CD4-positive, alpha-beta T cell treated with Interleukin-1 beta for 1 hour (primary cell): ENCODE data around the gene TAS2R3.
"Not testable (repeated sequence)": the region's sequence is repeated elsewhere in the genome, so short reads cannot be mapped to it uniquely, and the experiment has no call there.

Experiments
- DNase-seq, 2 donors: peaks; one replicate each; pipeline ENCODE4 v3.0.0-alpha.2; 2020 to 2022

The TAS2R3 gene, protein sequence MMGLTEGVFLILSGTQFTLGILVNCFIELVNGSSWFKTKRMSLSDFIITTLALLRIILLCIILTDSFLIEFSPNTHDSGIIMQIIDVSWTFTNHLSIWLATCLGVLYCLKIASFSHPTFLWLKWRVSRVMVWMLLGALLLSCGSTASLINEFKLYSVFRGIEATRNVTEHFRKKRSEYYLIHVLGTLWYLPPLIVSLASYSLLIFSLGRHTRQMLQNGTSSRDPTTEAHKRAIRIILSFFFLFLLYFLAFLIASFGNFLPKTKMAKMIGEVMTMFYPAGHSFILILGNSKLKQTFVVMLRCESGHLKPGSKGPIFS

DNA sequence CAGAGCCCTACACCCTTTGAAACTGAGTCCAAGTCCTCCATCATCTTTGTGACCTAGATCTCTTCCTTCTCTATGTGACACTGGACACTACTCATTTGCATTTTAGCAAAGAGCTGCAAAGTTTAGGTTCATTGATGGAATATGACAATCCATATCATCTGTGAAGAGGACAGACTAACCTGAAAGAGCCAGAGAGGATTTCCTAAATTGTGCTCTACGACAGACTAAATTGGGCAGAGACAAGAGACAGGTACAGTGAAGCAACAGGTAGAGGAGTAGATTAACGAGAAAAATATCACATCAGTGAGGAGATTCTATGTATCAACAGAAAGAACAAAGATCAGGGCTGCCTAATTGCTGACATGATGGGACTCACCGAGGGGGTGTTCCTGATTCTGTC lies at the start of gene TAS2R3:
TAS2R3 (plus strand) TSS at position 301 of the 400 bp plus-strand sequence; CDS start at position 363, 62 bp downstream.
- no peak for DNase-seq

DNA sequence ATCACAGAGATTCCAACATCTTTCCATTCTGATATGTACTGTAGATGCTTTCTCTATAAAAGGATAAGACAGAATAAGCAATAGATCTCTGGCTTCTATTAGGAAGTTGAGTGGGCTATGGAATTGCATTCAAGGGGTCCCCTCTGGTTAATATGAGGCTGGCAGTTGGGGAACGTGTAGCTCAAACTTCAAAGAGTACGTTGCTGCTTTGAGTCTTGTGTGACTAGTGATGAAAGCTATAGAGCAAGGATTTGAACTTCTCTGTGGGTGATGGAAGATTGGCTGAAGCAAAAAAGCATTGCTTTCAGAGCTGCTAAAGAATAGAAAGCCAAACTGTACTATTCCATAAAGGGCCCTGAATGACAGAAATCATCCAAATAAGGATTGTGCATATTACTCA lies 49.3 kb upstream of the TAS2R3 start:
- no peak for DNase-seq

DNA sequence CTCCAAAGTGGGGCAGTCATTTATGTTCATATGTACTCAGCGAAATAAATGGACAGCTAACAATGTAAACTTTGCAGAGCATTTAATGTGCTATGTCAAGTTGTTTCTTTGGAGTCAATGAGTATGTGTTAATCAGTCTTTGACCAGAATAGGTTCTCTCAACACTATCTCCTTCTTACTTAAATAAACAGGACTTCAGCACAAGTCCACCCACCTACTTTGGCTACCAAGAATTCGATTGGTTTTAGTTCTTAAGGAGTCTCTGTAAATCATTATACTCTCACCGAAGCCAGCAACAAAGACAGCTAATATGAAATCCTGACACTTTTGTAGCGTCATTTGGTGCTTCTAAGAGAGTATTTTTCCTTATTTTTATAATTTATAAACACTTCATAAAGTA lies 48.9 kb upstream of the TAS2R3 start:
- DNase-seq = no peak

DNA sequence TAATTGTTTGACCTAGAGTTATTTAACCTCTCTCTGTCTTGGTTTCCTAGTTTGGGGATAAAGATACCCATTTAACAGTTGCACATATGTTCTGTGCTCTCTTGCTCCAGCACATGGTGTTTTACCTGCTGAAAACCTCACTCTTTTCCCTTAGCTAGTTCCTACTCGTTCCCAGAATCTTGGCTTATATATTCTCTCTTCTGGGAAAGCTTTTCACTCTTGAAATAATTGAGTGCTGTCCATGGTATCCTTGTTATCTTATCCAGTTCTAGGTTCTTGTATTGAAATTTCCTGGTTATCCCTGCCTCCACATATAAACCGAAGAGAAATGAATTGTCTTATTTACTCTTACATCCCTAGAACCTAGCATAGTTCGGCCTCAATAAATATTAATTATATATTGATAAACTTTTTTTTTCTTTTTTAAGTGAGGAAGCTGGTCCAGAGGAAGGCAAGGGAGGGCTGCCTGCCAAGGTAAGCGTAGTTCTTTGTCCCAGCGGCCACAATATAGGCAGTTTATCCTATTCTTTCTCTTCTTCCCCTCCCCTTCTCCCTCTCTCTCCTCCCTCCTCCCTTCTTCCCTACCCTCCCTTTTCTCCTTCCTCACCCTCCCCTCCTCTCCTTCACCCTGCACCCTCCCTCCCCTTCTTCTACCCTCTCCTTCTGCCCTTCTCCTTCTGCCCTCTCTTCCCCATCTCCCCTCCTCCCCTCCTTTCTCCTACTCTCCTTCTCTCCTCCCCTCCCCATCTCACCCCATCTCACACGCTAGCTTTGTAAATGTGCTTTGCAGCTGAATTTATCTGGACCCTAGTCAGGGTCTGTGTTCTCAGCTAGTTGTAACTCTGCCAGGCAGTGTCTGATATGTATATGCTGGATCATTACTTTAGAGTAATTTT lies 47.9 kb upstream of the TAS2R3 start:
- no peak for DNase-seq

DNA sequence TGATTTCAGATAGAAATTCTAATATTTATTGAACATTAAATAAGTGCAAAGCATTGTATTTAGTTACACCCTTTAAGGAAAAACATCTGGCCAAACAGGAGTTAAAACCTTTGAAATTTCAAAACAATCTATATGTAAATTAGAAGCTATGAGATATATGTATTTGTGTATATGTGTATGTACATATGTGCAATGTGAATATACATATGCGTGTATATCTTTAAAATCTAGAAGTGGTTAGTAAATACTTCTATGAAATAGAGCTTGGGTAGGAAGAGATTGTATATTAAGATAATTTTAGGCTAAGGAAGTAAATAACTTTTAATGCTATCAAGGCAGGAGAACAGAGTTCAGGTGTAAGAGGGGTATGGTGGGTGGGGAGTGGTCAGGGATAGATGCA lies 46.4 kb upstream of the TAS2R3 start:
- DNase-seq = no peak

DNA sequence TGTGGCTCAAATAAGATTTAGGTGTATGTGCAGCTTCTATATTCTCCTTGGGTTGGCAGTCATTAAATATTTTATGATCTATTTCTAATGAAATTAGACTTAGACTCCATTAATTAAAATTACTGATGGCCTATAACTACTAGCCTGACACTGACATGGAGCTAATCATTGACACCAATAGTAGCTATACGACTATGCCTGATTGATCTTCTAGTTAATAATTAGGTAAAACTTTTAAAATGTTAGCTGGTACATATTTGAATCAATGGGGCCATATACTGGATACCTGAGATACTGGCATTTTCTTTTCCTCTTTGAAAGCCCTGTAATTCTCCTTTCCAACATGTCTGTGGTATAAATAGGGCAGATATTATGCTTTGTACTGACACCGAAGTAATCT lies 41.4 kb upstream of the TAS2R3 start:
- DNase-seq = no peak

DNA sequence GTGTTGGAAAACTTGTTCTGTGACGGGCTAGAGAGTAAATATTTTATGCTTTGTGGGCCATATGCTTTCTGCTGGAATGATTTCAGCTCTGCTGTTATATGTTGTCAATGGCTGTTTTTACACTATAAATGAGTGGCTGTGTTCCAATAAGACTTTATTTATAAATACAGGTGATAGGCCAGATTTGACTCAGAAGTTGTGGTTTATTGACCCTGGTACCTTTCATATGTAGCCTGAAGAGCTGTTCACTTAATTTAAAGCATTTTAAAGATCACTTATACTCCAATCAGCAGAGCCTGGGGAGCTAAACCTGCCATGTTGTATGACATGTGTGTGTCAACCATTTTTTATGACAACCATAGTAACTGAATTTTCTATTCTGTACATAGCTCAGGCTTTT lies 34.9 kb upstream of the TAS2R3 start:
- no peak for DNase-seq

DNA sequence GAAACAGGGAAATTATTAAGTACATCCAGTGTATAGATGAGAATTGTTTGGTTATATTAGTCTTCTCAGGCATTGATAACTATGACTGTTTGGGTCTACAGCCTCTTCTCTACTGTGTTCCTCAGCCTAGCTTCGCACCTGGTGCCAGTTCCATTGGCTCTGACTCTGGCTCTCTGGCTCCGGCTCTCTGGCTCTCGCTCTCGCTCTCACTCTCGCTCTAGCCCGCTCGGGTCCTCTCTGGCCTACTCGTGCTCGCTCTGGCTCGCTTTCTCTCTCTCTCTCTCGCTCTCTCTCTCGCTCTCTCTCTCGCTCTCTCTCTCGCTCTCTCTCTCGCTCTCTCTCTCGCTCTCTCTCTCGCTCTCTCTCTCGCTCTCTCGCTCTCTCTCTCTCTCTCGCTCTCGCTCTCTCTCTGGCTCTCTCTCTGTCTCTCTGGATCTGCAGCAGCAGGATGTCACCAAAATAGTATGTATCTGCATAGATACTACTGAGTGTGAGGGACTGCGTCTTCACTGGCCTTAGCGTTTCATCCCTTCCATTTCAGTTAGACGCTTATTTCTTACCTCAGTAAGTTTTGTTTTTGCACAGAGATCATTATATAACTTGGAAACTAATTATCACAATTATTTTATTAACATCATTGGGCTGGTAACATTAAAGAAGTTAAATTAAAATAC lies 32.3 kb upstream of the TAS2R3 start:
- no peak for DNase-seq

DNA sequence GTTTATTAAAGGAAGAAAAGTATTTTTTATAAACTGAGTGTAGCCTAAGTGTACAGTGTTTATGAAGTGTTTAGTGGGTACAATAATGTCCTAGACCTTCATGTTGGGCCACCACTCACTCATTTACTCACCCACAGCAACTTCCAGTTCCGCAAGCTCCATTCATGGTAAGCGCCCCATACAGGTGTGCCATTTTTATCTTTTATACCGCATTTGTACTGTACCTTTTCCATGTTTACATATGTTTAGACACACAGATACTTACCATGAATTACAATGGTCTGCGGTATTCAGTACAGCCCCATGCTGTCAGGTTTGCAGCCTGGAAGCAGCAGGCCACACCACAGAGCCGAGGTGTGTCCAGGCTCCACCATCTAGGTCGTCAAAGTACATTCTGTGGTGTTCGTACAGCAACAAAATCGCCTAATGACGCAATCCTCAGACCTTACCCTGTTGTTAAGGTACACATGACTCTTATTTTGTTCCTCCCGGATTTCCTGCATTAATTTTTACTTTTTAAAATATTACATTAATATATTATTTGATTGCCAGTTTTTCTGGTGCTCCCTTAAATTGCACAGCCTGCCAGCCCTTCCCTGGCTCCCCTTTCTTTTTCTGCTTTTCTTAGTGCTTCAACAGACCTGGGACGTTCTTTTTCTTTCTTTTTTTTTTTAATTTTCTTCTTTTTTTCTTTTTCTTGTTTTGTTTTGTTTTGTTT lies 26.6 kb upstream of the TAS2R3 start:
- peak; percentile 30 to 34 for DNase-seq

DNA sequence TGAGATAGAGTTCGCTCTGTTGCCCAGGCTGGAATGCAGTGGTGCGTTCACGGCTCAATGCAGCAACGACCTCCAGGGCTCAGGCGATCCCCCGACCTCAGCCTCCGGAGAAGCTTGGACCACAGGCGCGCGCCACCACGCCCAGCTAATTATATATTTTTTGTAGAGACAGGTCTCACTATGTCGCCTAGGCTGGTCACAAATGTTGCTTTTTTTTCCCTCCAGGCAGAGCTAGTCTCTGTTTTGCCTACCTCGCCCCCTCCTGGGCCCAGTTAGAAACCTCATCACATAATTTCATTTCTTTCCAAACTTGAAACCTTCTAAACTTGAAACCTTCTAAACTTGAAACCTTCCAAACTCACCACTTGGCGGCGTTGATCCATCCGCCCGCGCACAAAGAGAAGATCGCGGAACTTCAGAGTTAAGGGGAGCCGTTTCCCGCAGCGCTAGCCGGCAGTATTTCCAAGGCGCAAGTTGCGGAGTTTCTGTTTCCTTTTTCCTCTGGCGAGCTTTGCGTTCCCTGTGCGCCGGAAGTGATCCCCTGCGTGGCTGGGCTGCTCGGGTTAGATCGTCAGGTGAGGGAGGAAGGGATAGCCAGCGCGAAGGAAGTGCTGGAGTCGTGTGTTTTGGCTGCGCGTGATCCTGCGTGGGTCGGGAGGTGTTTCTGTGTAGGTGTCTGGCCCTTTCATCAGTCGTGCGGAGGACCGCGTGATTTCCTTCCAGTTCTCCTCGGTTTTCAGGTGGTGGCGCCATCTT lies 25.9 kb upstream of the TAS2R3 start, which contains the start of gene SSBP1:
SSBP1 (plus strand) TSS at position 523 of the 756 bp plus-strand sequence. CDS start 809 bp downstream, outside the sequence.
- DNase-seq = peak; percentile 92 to 93

DNA sequence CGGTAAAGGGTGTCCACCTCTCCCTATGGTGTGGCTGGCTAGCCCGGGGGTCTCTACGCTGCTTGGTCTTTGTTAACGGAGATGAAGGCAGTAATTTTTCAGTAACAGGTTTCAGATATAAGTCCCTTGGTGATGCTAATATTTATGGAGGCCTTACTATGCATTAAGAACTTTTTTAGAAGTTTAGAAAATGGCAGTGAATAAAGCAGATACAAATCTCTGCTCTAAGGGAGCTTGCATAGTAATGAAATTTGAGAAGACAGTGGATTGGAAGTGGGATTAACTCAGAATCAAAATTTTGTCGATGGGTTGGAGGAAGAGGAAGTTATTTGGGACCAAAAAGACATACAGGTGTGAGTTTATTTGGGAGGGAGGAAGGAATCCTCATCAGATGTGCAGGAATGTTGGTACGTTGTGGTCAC lies 25.3 kb upstream of the TAS2R3 start:
- no peak for DNase-seq

DNA sequence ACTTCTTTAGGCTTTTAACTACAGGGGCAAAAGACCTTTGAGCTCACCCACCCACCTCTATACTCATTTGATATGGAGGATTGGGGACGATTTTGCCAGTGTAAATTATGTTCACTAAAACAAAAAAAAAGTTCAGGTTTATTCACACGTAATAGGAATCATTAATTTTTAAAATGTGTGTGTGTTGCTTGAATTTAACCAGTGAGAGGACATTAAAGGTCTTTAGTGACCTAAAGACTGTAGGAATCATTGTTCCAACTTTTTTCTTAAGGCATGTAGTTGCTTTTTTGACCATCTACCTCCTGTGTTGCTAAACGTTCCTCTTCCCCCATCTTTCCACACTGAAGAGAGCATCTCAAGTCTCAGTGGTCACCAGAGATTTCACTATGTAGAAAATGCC lies 24.6 kb upstream of the TAS2R3 start:
- DNase-seq = no peak

DNA sequence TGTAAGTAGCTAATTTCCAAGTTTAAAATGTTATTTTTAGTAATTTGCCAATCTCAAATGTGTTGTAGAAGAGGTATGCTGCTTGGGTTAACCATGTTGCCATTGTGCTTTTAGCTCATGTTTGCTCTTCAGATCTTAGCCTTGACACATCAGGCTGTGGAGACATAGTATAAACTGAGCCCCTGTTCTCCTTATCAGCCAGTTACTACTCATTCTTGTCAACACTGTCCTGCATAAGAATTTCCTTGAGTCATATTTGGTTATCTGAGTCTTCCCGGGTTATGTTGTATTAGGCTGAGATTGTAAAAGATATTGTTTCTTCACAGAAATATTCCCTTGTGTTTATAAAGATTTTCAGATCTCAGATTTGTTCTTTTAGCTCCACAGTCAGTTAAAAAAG lies 21.7 kb upstream of the TAS2R3 start:
- DNase-seq = no peak

DNA sequence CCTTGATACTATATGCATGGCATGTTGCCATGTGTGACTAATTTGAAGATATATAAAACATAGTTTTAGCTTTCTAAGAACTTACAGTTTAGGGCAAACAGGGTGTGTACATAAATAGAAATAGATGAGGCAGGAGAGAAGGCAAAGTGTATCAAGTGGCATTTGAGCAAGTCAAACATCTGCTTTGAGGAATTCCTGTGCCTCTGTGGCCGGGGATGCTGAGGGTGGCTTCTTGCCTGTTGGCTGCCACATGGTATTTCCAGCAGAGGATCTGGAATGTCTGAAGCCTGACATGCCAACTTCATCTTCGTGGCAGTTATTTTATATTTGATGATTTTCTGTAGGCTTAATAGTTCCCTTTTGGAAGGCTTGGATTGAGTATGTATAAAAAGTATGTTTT lies 19.8 kb upstream of the TAS2R3 start:
- no peak for DNase-seq

DNA sequence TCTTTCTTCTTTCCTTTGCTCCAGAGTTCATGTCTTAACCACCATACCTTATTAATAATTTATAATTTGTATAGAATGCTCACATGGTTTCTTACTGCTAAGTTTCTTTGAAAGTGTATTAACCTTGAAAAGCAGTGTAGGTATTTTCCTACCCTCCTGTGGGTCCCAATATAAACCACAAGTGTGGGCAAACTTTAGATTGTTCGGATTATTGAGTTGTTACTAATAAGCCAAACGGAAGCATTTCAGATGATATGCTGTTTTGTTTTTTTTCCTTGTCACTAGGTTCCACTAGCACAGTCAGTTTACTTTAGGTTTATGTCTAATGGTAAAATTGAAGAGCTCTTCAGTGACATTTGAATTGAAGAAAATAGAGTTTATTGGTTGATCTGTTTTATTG lies 15.5 kb upstream of the TAS2R3 start:
- DNase-seq = no peak

DNA sequence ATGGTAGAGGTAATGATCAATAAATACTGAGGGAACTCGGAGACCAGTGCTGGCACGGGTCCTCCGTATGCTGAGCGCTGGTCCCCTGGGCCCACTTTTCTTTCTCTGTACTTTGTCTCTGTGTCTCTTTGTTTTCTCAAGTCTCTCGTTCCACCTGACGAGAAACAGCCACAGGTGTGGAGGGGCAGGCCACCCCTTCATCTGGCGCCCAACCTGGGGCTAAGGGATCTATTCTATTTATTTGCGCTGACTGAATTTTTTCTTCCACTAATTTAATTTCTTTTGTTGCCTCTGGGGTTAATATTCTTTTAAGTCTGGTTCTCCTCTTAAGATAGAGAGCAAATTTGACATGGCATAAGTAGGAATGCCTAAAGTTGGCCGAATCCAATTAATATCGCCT lies 12.0 kb upstream of the TAS2R3 start:
- DNase-seq = not testable (repeated sequence)

DNA sequence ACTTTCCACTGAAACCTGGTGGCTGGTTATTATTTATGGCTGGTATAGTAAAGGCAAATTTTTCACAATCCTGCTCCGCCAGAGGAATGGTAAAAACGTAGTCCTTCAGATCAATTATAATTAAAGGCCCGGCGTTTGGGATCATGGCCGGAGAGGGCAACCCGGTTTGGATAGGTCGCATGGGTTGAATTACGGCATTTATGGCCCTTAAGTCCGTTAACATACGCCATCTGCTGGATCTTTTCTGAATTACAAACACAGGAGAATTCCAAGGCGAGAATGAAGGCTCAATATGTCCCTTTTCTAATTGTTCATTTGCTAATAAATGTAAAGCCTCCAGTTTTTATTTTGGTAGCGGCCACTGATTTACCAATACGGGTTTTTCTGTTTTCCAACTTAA lies 11.3 kb upstream of the TAS2R3 start:
- no peak for DNase-seq

DNA sequence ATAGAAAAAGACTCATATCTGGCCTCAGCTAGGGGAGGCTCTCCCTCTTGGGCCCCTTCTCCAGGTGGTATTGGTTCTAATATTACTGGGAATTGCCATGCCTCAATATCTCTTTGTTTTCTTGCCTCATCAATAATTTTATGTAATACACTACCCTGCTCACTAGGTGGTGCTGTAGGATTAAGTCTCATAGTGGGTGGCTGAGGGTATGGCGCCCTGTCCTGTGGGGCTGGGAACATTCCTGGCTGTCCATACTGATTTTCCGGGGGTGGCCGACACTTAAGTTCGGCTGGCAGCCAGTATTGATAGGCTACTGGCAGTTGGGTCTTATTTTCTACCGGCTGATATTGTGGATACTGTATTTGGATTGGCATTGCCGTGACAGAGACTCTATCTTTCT lies 9.0 kb upstream of the TAS2R3 start:
- DNase-seq = peak in 1 of 2 donors; percentile 27

DNA sequence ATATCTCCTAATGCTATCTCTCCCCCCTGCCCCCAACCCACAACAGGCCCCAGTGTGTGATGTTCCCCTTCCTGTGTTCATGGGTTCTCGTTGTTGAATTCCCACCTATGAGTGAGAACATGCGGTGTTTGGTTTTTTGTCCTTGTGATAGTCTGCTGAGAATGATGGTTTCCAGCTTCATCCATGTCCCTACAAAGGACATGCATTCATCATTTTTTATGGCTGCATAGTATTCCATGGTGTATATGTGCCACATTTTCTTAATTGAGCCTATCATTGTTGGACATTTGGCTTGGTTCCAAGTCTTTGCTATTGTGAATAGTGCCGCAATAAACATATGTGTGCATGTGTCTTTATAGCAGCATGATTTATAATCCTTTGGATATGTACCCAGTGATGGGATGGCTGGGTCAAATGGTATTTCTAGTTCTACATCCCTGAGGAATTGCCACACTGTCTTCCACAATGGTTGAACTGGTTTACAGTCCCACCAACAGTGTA lies 6.2 kb downstream of the TAS2R3 start:
- not testable (repeated sequence) for DNase-seq

DNA sequence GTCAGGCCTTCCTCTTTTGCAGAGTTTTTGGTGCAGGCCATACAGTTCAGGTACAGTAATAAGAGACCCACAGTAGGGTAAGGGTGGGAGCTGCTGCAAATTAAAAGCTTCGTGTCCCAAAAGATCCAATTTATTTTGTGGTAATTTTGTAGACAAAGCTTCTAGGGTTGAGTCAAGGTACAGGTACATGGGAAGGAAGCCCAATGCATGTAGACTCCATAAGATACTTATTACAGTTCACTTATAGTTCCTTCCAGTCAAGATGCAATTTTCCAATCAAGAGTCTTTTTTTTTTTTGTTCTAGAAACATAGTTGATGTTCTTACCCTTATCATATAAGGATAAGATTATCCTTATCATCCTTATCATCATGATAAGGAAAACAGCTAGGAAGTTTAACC lies 12.5 kb downstream of the TAS2R3 start, which contains the start of gene TAS2R4:
TAS2R4 (plus strand) TSS at position 301 of the 400 bp plus-strand sequence. CDS start 1,815 bp downstream, outside the sequence.
- no peak for DNase-seq

DNA sequence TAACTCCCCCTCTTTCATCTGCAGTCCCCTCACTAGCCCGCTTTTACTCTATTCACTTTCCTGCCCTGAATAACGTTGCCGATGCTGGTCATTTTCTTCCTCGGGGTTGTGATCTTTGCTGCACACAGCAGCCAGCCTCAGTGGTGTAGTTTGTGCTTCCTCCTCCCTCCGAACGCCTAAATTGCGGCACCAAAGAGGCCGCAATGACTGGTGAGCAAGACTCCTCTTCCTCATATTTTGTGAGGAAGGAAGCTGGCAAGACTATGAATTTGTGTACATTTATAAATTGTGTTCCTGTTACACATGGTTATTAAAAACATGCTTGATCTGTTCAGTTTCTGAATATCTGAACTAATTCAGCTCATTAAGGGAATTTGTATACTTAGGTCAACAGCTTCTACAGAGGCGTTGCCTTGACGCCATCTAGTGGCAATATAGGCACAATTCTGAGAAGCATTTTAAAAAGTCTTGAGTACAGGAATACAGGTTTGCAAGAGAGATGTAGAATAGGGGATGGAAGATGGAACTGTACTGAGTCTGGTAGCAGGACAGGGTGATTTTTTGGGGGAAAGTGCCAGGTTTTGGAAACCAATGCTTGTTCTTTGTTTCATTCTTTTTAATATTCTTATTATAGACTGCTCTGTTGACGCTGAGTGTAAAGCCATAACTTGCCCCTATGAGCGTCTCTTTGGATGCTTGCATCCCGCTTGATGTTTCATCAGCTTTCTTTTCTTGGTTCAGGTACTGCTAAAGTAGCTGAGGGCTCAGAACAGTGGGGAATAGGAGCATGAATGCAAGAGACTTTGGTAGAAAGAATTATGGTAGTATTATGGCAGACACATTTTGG lies 22.0 kb downstream of the TAS2R3 start:
- DNase-seq = peak; percentile 18 to 43
